Limb (tissue), 2 donors: ENCODE results near the gene SSUH2.
A peak's percentile ranks its signal among the peaks of the same experiment; 100 is the strongest.
"Not testable (repeated sequence)": the region's sequence is repeated elsewhere in the genome, so short reads cannot be mapped to it uniquely, and the experiment has no call there.

Experiments used
- DNase-seq, 2 donors: peaks; one replicate each; pipeline ENCODE4 v3.0.0-alpha.2; 2016; ENCODE audit errors: extremely low spot score in 2 of 2

Gene SSUH2

GRCh38 chr3:8659242-8659641 is 14.6 kb upstream of the SSUH2 start:
- no peak for DNase-seq

GRCh38 chr3:8658306-8659212 is 14.0 kb upstream of the SSUH2 start:
- DNase-seq = peak; percentile 69 to 76

GRCh38 chr3:8657804-8658305 is 13.3 kb upstream of the SSUH2 start:
- no peak for DNase-seq

- no peak for DNase-seq
Observed at GRCh38 chr3:8656240-8656639, 11.6 kb upstream of the SSUH2 start.

GRCh38 chr3:8655387-8655835 is 10.8 kb upstream of the SSUH2 start:
- no peak for DNase-seq

DNA sequence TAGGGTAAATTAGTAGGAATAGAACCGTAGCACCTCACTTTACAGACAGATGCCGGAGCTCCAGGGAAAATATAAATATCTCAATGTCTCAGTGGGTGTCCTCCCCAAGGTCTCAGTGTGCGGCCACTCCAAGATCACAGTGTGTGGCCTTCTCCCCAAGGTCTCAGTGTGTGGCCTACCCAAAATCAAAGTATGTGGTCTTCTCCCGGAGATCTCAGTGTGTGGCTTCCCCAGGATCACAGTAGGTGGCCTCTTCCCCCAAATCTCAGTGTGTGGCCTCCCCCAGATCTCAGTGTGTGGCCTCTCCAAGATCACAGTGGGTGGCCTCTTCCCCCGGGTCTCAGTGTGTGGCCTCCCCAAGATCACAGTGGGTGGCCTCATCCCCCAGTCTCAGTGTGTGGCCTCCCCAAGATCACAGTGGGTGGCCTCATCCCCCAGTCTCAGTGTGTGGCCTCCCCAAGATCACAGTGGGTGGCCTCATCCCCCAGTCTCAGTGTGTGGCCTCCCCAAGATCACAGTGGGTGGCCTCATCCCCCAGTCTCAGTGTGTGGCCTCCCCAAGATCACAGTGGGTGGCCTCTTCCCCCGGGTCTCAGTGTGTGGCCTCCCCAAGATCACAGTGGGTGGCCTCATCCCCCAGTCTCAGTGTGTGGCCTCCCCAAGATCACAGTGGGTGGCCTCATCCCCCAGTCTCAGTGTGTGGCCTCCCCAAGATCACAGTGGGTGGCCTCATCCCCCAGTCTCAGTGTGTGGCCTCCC is 10.2 kb upstream of the SSUH2 start:
- DNase-seq = not testable (repeated sequence)

- DNase-seq = no peak
Observed at GRCh38 chr3:8653800-8654408, 9.3 kb upstream of the SSUH2 start.

DNA sequence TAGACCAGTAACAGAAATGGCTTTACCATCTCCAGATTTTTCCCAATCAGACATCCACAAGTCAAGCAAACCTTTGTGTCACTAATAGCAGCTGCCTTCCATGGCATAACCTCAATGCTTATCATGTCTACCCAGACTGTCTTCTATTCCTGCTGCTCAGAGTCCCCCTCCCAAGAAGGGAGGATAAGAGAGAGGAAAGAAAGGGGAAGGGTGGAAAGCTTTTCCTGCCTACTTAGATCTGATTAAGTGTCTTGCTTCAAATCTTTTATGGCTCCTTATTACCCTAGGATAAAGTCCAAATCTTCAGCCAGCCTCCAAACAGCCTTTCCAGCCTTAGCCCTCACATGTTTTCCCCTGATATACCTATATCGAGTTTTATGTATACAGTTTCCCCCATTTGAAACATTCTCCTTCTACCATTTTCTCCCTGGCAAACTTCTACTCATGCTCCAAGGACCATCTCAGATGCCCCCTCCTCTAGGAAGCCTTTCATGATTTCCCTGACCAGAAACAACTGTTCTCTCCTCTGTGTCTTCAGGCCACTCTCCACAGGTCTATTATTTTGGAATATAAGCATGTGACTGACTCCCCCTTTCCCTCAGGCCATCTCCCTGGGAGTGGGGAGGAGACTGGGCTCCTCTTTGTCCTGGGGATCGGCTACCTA is 7.9 kb upstream of the SSUH2 start:
- no peak for DNase-seq

DNA sequence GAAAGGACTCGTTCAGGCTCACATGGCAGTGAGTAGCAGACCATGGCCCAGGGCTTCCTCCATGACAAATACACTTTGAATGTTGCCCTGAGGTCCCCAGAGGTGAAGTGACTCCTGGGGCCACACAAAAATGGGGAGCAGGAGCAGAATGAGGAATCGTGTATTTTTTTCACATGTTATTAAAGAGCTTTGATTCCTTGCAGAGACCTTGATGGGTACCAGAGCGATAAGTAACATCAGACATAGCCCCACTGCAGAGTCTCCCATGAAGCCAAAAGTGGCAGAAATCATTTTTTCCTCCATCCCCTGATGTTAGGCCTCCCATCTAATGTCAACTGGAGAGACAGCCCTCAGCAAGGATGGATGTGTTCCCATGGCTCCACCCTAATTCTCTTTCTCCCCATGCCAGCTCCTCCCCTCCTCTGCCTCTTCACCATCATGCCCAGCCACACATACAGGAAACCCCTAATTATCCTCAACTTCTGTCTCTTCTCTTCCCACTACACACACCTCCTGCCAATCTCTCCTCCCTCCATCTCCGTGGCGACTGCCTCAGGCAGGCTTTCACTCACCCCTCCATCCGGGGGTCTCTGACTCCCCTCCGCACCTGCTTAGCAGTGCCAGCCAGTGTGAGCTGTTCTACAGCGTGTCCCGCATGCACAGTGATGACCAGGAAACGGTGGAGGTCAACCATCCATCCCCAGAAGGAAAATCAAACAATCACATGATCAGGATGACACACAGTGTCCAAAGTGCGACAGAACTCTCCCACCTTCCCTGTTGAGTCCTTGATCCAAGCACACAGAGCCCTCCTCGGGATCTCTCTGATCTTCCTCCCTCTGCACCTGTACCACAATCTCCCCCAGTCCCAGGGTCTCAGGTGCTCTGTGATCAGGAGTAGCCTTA is 7.1 kb upstream of the SSUH2 start:
- DNase-seq = no peak

GRCh38 chr3:8650583-8651416 is 6.2 kb upstream of the SSUH2 start:
- DNase-seq = no peak

- DNase-seq = no peak
Observed at GRCh38 chr3:8649757-8650156, 5.2 kb upstream of the SSUH2 start.

DNA sequence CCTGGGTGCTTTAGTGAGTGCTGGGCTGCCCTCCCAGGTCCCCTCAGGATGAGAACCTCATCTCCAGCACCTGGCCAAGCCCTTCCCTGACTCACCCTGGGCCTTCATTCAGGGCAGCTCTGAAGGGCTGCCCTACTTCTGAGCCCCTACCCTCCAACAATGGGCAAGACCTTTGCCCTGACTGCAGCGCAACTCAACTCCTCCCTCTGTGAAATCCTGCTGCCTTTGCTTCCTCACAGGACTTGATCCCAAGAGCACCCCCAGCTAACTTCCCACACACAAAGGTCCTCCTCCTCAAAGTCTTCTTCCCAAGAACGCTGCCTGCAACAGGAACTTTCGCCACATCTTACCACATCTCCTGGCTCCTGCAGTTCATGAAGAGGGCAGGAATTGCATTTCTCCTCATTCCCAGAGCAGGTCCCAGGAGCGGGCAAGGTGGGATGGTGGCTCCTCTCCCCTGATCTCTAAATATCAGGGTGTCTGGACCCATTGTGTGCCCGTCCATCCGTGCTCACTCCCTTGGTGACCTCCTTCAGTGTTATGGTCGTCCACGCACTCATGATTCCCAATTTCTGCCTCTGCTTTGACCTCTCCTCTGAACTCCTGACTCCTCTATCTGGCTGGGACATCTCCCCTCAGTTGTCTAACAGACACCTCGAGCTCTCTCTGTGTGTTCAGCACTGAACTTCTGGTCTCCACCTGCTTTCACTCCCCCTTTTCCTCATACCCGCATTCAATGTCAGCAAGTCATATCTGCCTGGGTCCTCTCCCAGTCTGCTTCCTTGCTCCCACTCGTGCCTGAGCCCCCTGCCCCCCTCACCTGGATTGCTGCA is 4.5 kb upstream of the SSUH2 start:
- no peak for DNase-seq

- DNase-seq = no peak
Observed at GRCh38 chr3:8647137-8647985, 2.8 kb upstream of the SSUH2 start.

GRCh38 chr3:8646313-8646938 is 1.8 kb upstream of the SSUH2 start:
- DNase-seq = no peak

DNA sequence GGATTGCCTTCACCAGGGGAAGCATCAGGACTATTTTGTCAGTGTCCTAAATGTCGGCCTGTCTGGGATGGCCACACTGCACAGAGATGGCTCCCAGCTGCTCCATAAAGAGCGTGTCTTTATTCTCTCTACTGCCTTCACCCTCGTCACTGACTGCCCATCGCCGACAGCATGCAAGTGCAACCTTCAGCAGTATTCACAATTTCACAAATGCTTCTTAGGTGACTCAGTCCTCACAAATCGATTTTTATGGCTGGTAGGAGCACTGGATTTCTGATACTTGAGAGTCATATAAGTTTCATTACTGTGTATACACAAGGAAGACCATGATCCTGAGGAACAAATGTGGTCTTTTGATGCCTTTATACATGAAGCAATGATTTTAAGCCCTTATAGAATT is 1.1 kb upstream of the SSUH2 start:
- no peak for DNase-seq

GRCh38 chr3:8643693-8644365 is 769 bp downstream of the SSUH2 start:
- no peak for DNase-seq

- DNase-seq = no peak
Observed at GRCh38 chr3:8642001-8642400, 2.6 kb downstream of the SSUH2 start.
